T-helper 2 cell treated with Interferon-gamma antibody and Interleukin-4, amounts not matched to agents 5 μg/mL and 100 μg/mL, for 36 hours (primary cell): Measurements from ENCODE around the gene PFKL.
A peak's percentile ranks its signal among the peaks of the same experiment; 100 is the strongest.
"Not testable (repeated sequence)": the region's sequence is repeated elsewhere in the genome, so short reads cannot be mapped to it uniquely, and the experiment has no call there.

Experiments
- DNase-seq: peaks from one replicate; pipeline ENCODE4 v3.0.0; 2021; ENCODE audit warnings: low spot score
- H3K27ac Mint-ChIP-seq: one replicate; pipeline ENCODE4 v1.8.0; 2021; ENCODE audit warnings: mild to moderate bottlenecking, mixed read lengths
- H3K27me3 Mint-ChIP-seq: one replicate; pipeline ENCODE4 v1.8.0; 2021; ENCODE audit warnings: low read depth, mixed read lengths
- H3K36me3 Mint-ChIP-seq: one replicate; pipeline ENCODE4 v1.8.0; 2021; ENCODE audit warnings: low read depth, mixed read lengths
- H3K4me1 Mint-ChIP-seq: one replicate; pipeline ENCODE4 v1.8.0; 2021; ENCODE audit warnings: low read depth, mixed read lengths
- H3K4me3 Mint-ChIP-seq: one replicate; pipeline ENCODE4 v1.8.0; 2022; ENCODE audit warnings: mild to moderate bottlenecking, moderate library complexity, mixed read lengths
- H3K9me3 Mint-ChIP-seq: one replicate; pipeline ENCODE4 v1.8.0; 2021; ENCODE audit warnings: mixed read lengths

PFKL gene

GRCh38 chr21:44352253-44352860, 52.5 kb downstream of the PFKL start:
- Mint-ChIP-seq H3K4me3 (peak overlapping the region; percentile 10), H3K27me3 (peaks cover 20% of the 10 kb centered on the region), H3K27ac (peak overlapping the region; percentile 39), H3K9me3 (no peaks in the 10 kb centered on the region), H3K36me3 (peaks cover 23% of the 10 kb centered on the region), H3K4me1 (peaks cover 34% of the 10 kb centered on the region)
- DNase-seq, result no peak

GRCh38 chr21:44353191-44353970, 53.5 kb downstream of the PFKL start, which contains the start of gene TRPM2:
TRPM2 (plus strand) TSS chr21:44353621; CDS start chr21:44353701, 80 bp downstream.
- peaks cover 24% of the 10 kb centered on the region for H3K36me3 Mint-ChIP-seq
- DNase-seq, result no peak
- peak within 1 kb of the TSS; percentile 73 for H3K27ac Mint-ChIP-seq
- H3K9me3 Mint-ChIP-seq, result no peaks in the 10 kb centered on the region
- peak within 1 kb of the TSS; percentile 86 for H3K4me3 Mint-ChIP-seq
- H3K27me3 Mint-ChIP-seq, result peaks cover 18% of the 10 kb centered on the region
- peaks cover 34% of the 10 kb centered on the region for H3K4me1 Mint-ChIP-seq

- Mint-ChIP-seq H3K4me1 (peaks cover 34% of the 10 kb centered on the region), H3K9me3 (no peaks in the 10 kb centered on the region), H3K27me3 (peaks cover 13% of the 10 kb centered on the region), H3K36me3 (peaks cover 27% of the 10 kb centered on the region), H3K4me3 (peak overlapping the region; percentile 86), H3K27ac (peak overlapping the region; percentile 73)
- no peak for DNase-seq
Observed at GRCh38 chr21:44354001-44354405, 54.1 kb downstream of the PFKL start.

GRCh38 chr21:44354775-44355771, 55.2 kb downstream of the PFKL start:
- Mint-ChIP-seq H3K27me3 (peaks cover 8% of the 10 kb centered on the region), H3K4me1 (peaks cover 38% of the 10 kb centered on the region), H3K36me3 (peaks cover 29% of the 10 kb centered on the region), H3K4me3 (peak overlapping the region; percentile 86), H3K27ac (peak overlapping the region; percentile 69), H3K9me3 (no peaks in the 10 kb centered on the region)
- no peak for DNase-seq

GRCh38 chr21:44356160-44356559, 56.3 kb downstream of the PFKL start:
- H3K36me3 Mint-ChIP-seq, result peaks cover 29% of the 10 kb centered on the region
- DNase-seq, result no peak
- peaks cover 5% of the 10 kb centered on the region for H3K27me3 Mint-ChIP-seq
- H3K9me3 Mint-ChIP-seq, result no peaks in the 10 kb centered on the region
- no peak overlapping the region for H3K27ac Mint-ChIP-seq
- peak overlapping the region; percentile 3 for H3K4me3 Mint-ChIP-seq
- peaks cover 39% of the 10 kb centered on the region for H3K4me1 Mint-ChIP-seq

- Mint-ChIP-seq H3K27ac (no peak overlapping the region), H3K9me3 (no peaks in the 10 kb centered on the region), H3K27me3 (peaks cover 3% of the 10 kb centered on the region), H3K36me3 (peaks cover 29% of the 10 kb centered on the region), H3K4me1 (peaks cover 39% of the 10 kb centered on the region), H3K4me3 (peak overlapping the region; percentile 3)
- DNase-seq, result no peak
Observed at GRCh38 chr21:44356636-44357035, 56.8 kb downstream of the PFKL start.

GRCh38 chr21:44357064-44357837, 57.4 kb downstream of the PFKL start:
- no peaks in the 10 kb centered on the region for H3K27me3 Mint-ChIP-seq
- H3K9me3 Mint-ChIP-seq, result no peaks in the 10 kb centered on the region
- H3K4me1 Mint-ChIP-seq, result peaks cover 38% of the 10 kb centered on the region
- DNase-seq, result no peak
- no peak overlapping the region for H3K4me3 Mint-ChIP-seq
- peaks cover 29% of the 10 kb centered on the region for H3K36me3 Mint-ChIP-seq
- no peak overlapping the region for H3K27ac Mint-ChIP-seq

GRCh38 chr21:44359396-44359795, 59.5 kb downstream of the PFKL start:
- no peak for DNase-seq
- Mint-ChIP-seq H3K27me3 (no peaks in the 10 kb centered on the region), H3K4me3 (no peak overlapping the region), H3K36me3 (peaks cover 32% of the 10 kb centered on the region), H3K9me3 (peaks cover 11% of the 10 kb centered on the region), H3K4me1 (peaks cover 18% of the 10 kb centered on the region), H3K27ac (no peak overlapping the region)

- Mint-ChIP-seq H3K27ac (no peak overlapping the region), H3K4me3 (no peak overlapping the region), H3K36me3 (peaks cover 30% of the 10 kb centered on the region), H3K4me1 (peaks cover 12% of the 10 kb centered on the region), H3K9me3 (peaks cover 11% of the 10 kb centered on the region), H3K27me3 (no peaks in the 10 kb centered on the region)
- DNase-seq, result no peak
Observed at GRCh38 chr21:44360159-44360558, 60.3 kb downstream of the PFKL start.

GRCh38 chr21:44361903-44362302, 62.0 kb downstream of the PFKL start:
- DNase-seq, H3K4me1 Mint-ChIP-seq, H3K27ac Mint-ChIP-seq, H3K4me3 Mint-ChIP-seq, H3K27me3 Mint-ChIP-seq: not testable (repeated sequence)
- H3K9me3 Mint-ChIP-seq, result peaks cover 11% of the 10 kb centered on the region
- H3K36me3 Mint-ChIP-seq, result peaks cover 15% of the 10 kb centered on the region

GRCh38 chr21:44363278-44363677, 63.4 kb downstream of the PFKL start:
- Mint-ChIP-seq H3K36me3 (peaks cover 13% of the 10 kb centered on the region), H3K9me3 (peaks cover 11% of the 10 kb centered on the region), H3K27me3 (no peaks in the 10 kb centered on the region), H3K4me1 (peaks cover 5% of the 10 kb centered on the region), H3K27ac (no peak overlapping the region), H3K4me3 (no peak overlapping the region)
- DNase-seq, result no peak

- Mint-ChIP-seq H3K9me3 (peaks cover 11% of the 10 kb centered on the region), H3K36me3 (peaks cover 8% of the 10 kb centered on the region), H3K4me1 (peaks cover 3% of the 10 kb centered on the region), H3K27me3 (no peaks in the 10 kb centered on the region), H3K4me3 (no peak overlapping the region), H3K27ac (no peak overlapping the region)
- DNase-seq, result no peak
Observed at GRCh38 chr21:44364151-44365053, 64.5 kb downstream of the PFKL start.
